Skin of body (tissue), 2 donors: ENCODE measurements around the gene FBXO48. TPM values are rescaled to one million over a fixed set of nuclear protein-coding genes. Genes with fewer than 3 reads are reported as not detected.
A peak's percentile ranks its signal among the peaks of the same experiment; 100 is the strongest.

Source experiments
- DNase-seq: peaks from one replicate; lab custom pipeline; 2025; lab: John Stamatoyannopoulos, UW
- total RNA-seq: library from RNA; depleted of rRNA; stranded (reverse); fragments of >200 nt; gene quantifications from one replicate; pipeline ENCODE4 v1.2.3, GENCODE V29; 2014

The FBXO48 gene
- total RNA-seq, 1 donor from 2014 or later: 0.79 TPM

DNA sequence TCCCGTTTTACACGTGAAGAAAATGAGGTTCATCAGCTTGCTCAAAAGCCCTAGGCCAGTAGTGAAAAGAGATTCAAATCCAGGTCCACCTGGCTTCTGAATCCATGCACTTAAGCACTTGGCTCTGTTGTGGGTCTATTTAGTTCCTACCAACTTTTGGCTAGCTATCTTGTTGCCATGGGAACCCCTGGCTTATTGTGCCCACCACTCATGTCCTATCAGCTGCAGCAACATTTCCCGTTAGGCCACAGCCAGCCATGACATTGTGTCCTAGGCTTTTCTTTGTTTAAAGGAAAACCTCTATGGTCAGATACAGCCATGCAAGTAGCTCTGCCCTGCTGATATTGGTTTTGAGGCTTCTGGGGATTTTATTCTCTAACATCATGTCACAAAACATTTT is 52.2 kb downstream of the FBXO48 start:
- no peak for DNase-seq

DNA sequence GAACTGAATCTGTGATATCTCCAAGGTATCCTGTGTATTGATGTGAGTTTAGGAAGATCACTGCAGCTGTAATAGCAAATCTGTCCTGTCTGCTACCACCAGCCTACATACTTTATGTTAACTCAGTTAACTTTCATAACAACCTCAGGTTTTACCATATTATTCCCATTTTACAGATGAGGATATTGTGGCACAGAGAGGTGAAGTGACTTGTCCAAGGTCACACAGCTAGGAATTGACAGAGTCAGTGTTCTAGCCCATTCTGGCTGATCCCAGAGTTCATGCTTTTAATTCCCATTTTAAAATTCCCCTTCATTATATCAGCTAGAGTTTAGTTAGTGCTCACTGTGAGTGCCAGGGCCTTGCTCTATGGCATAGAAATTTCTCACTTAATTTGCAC is 52.6 kb downstream of the FBXO48 start:
- DNase-seq: no peak

DNA sequence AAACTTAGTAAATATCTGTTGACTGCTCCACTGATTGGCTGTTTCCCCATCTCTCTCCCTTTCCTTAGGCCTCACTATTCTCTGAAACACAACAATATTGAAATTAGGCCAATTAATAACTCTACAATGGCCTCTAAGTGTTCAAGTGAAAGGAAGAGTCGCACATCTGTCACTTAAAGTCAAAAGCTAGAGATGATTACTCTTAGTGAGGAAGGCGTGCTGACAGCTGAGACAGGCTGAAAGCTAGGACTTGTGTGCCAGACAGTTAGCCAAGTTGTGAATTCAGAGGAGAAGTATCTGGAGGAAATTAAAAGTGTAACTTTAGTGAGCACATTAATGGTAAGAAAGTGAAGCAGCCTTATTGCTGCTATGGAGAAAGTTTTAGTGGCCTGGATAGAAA is 53.6 kb downstream of the FBXO48 start:
- DNase-seq: peak; percentile 37

DNA sequence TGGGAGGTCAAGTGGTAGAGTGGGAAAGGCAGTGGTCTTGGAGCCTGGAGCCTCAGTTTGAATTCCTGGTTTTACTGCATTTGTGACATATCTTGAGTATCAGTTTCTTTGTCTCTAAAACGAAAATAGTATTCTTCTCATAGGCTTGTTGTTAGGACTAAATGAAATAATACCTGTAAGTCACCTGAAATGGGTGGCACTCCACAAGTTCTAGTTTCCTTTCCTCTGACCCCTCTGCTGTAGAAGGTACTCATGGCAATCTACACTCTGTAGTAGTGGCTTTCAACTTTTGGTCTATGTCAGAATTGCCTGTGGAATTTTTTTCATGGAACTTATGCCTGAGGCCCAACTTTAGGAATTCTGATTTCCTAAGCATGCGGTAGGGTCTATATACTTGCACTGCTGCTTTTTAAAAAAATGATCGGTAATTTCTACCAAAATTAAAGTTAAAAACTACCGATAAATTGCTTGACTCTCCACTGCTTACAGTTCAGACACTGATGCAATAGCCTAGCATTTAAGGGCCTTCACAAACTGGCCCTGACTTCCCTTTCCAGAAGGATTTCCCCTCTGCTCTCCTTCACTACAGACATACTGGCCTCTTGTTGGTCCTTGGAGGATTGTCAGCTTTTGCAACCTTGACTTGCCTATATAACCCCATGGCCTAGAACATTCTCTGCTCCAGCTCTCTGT is 54.8 kb downstream of the FBXO48 start:
- no peak for DNase-seq

DNA sequence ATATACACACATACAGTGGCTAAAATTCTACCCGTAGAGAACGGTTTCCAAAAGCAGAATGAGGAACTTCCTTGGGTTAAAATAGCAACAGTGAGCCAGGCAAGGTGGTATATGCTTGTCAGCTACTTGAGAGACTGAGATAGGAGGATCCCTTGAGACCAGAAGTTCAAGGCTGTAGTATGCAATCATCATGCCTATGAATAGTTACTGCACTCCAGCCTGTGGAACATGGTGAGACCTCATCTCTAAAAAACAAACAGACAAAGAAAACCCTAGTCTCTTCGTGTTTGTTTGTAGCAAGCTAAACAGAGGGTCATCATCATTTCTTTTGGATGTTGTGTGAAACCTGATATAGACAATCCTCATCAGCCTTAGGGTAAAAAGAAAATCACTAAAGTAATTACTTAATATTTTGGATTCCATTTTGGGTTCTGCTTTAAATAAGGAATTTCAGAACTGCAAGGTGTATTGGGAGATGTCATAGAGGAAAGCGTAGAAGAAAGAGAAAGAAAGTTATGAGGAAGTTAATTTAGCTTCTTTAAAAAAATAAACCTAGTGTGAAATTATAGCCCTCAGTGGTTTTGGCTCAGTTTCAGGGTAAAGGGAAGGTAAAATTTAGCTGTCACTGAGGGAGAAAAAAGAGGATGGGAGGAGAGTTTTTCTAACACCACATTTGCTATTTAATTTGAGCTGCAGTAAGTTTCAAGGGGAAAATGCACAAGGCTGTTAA is 55.5 kb downstream of the FBXO48 start:
- no peak for DNase-seq

Other genes starting within 250 kb of the FBXO48 start
- 46.0 TPM for gene PPP3R1, start 214.8 kb downstream of the FBXO48 start, total RNA-seq
- gene CNRIP1, start 147.3 kb downstream of the FBXO48 start, total RNA-seq: 15.3 TPM
- gene PLEK, start 102.0 kb downstream of the FBXO48 start, total RNA-seq: 12.8 TPM
- 10.0 TPM for gene APLF, start 291 bp upstream of the FBXO48 start, total RNA-seq
- 0.10 TPM for gene PROKR1, start 176.3 kb upstream of the FBXO48 start, total RNA-seq